Measurements from ENCODE around the gene MAP4.
A peak's percentile ranks its signal among the peaks of the same experiment; 100 is the strongest.

DNA sequence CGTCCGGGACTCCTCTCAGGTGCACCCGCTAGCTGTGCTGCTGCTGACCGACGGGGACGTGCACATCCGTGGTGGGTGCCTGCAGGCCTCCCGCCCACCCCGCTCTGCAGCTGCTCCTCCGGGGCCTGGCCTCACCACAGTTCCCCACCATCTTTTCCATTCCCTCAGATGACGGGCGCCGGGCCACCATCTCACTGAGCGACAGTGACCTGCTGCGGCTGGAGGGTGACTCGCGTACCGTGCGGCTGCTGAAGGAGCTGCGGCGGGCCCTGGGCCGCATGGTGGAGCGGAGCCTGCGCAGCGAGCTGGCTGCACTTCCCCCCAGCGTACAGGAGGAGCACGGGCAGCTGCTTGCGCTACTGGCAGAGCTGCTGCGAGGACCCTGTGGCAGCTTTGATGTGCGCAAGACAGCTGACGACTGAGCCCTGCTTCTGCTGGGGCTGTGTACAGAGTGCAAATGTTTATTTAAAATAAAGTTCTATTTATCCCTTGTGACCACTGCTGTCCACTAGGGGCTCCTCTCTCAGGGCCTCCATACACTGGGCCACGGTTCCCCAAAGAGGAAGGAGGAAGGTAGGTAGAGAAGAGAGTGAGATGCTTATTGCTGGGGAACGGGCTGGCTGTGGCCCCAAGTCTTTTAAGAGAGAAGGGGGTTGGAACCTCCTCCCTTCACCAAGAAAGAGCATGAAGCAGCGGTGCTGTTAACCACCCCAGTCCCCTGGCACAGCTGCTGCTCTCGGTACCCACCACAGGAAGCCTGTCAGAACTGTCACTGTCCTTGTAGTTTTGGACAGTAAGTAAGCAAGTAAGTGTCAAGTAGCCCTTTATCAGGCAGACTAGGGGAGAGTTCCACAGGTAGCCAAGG, 166.3 kb downstream of the MAP4 start:
- TF ChIP-seq, protein P1, sequence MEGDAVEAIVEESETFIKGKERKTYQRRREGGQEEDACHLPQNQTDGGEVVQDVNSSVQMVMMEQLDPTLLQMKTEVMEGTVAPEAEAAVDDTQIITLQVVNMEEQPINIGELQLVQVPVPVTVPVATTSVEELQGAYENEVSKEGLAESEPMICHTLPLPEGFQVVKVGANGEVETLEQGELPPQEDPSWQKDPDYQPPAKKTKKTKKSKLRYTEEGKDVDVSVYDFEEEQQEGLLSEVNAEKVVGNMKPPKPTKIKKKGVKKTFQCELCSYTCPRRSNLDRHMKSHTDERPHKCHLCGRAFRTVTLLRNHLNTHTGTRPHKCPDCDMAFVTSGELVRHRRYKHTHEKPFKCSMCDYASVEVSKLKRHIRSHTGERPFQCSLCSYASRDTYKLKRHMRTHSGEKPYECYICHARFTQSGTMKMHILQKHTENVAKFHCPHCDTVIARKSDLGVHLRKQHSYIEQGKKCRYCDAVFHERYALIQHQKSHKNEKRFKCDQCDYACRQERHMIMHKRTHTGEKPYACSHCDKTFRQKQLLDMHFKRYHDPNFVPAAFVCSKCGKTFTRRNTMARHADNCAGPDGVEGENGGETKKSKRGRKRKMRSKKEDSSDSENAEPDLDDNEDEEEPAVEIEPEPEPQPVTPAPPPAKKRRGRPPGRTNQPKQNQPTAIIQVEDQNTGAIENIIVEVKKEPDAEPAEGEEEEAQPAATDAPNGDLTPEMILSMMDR (IDR thresholded peaks at IDR 0.05; ENCODE audit: low read depth, low read length, poor library complexity, severe bottlenecking) = peak; percentile 31
- no peak for TF ChIP-seq EZH2phosphoT487 (IDR thresholded peaks at IDR 0.05; ENCODE audit: borderline replicate concordance, low read length)
